ENCODE data around the gene TBX6. TPM values are rescaled to one million over a fixed set of nuclear protein-coding genes. Genes with fewer than 3 reads are reported as not detected.

TBX6 gene
- total and polyA plus RNA-seq, 11 donors, result 0.26 to 0.95 (median 0.72) TPM; not detected in 1

- no peak for DNase-seq
- H3K4me1 ChIP-seq, result peaks cover 0 to 41% (median 15%) of the 10 kb centered on the region in 12 donors
- peaks cover 0 to 60% (median 50%) of the 10 kb centered on the region in 9 donors for H3K36me3 ChIP-seq
- intact Hi-C loops (cut with DNase I), result loop anchor here in 4 of 10 donors (5.0 to 10.0 kb wide), 4 partner anchors 56 to 294 kb away; partner anchors contain the start of genes ALDOA (in 1 of the 4) and CORO1A (in 1 of the 4)
- H3K27me3 ChIP-seq, result no peaks in the 10 kb centered on the region
- H3K9me3 ChIP-seq, result no peaks in the 10 kb centered on the region
- H3K27ac ChIP-seq, result peak overlapping the region in 9 of 12 donors; percentile 91 to 99 (median 95)
- no peak for TF ChIP-seq CTCF (IDR thresholded peaks at IDR 0.05)
- TF ChIP-seq POLR2A (IDR thresholded peaks at IDR 0.05), result no peak
- ATAC-seq, result no peak
- H3K4me3 ChIP-seq, result no peak overlapping the region
- WGBS, 4 donors, result 95 to 100% (median 96%) methylated on average over 3 of the region's 3 CpGs
Measured at GRCh38 chr16:30120340-30121105, 28.8 kb upstream of the TBX6 start.

DNA sequence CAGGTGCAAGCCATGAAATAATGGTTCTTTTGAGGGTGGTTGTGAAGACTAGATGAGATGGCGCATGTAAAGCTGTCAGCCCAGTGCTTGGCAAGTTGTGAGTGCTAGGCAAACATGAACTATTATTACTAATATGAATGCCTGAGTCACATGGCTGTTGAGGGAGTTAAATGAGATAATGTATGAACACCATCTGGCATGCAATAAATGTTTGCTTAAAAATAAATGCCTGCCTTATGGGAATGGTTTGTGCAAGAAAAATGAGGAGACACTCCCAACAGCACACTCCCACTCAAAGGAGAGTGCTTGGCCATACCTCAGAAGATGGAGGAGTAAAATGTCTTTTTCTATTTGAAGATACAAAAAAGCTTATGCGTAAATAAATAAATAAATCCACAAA lies 27.7 kb upstream of the TBX6 start:
- no peak overlapping the region for H3K27ac ChIP-seq
- DNase-seq, result no peak
- no peaks in the 10 kb centered on the region for H3K9me3 ChIP-seq
- ATAC-seq, result no peak
- intact Hi-C loops (cut with DNase I), result no loop called here
- H3K36me3 ChIP-seq, result peaks cover 0 to 71% (median 61%) of the 10 kb centered on the region in 9 donors
- peaks cover 0 to 37% (median 15%) of the 10 kb centered on the region in 12 donors for H3K4me1 ChIP-seq
- H3K4me3 ChIP-seq, result no peak overlapping the region
- H3K27me3 ChIP-seq, result no peaks in the 10 kb centered on the region
- TF ChIP-seq CTCF (IDR thresholded peaks at IDR 0.05) (no peak), POLR2A (IDR thresholded peaks at IDR 0.05) (no peak)
- WGBS, 4 donors, result 89 to 95% (median 94%) methylated on average over 2 of the region's 2 CpGs

GRCh38 chr16:30117768-30118167 lies 26.0 kb upstream of the TBX6 start:
- Histone ChIP-seq H3K36me3 (peaks cover 0 to 85% (median 70%) of the 10 kb centered on the region in 9 donors), H3K9me3 (no peaks in the 10 kb centered on the region), H3K27me3 (no peaks in the 10 kb centered on the region), H3K4me3 (no peak overlapping the region), H3K27ac (no peak overlapping the region), H3K4me1 (peaks cover 0 to 28% (median 15%) of the 10 kb centered on the region in 12 donors)
- ATAC-seq (no peak), DNase-seq (no peak)
- TF ChIP-seq POLR2A (IDR thresholded peaks at IDR 0.05) (no peak), CTCF (IDR thresholded peaks at IDR 0.05) (no peak)
- intact Hi-C loops (cut with DNase I), result no loop called here
- WGBS, 4 donors, result 95 to 96% (median 95%) methylated on average over 9 to 10 of the region's 10 CpGs

DNA sequence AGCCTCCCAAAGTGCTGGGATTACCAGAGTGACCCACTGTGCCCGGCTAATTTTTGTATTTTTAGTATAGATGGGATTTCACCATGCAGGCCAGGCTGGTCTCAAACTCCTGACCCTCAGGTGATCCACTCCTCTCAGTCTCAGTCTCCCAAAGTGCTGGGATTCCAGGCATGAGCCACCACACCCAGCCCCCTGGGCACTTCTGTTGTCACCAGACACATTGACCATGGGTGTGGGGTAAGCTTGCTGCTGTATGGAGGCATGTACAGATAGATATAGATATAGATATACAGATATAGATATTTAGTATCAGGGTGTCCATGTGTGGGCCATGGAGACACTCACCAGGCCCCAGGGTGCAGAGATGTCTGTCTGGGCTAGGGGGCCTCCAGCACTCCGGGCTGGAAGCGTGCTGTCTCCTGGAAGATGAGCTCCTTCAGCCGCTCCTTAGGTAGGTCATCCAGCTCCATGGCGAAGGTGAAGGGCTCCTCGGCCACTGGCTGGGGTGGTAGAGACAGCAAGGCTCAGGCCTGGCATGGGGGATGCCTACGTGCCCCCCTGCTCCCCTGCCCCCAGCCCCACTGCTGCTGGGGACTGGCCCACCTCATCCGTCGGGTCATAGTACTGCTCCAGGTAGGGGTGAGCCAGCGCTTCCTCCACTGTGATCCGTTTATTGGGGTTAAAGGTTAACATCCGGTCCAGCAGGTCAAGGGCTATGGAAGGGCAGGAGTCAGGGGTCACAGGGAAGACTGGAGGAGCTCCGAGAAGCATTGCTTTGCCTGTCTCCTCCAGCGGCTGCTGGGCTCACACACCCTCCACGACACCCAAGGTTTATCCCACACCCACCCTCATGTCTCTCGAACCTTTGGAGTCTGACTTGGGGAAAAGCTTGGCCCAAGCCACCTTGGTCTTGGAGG lies 24.8 kb upstream of the TBX6 start:
- ATAC-seq, result no peak
- intact Hi-C loops (cut with DNase I), result no loop called here
- Histone ChIP-seq H3K27ac (no peak overlapping the region), H3K27me3 (no peaks in the 10 kb centered on the region), H3K9me3 (no peaks in the 10 kb centered on the region), H3K4me3 (no peak overlapping the region), H3K36me3 (peaks cover 0 to 97% (median 80%) of the 10 kb centered on the region in 9 donors), H3K4me1 (peaks cover 0 to 21% (median 12%) of the 10 kb centered on the region in 12 donors)
- WGBS, 4 donors, result 91 to 96% (median 92%) methylated on average over 14 to 16 of the region's 16 CpGs
- TF ChIP-seq POLR2A (IDR thresholded peaks at IDR 0.05) (no peak), CTCF (IDR thresholded peaks at IDR 0.05) (no peak)
- no peak for DNase-seq

Data from heart left ventricle (tissue), 16 donors.